Activated CD4-positive, alpha-beta T cell treated with anti-CD3 and anti-CD28 coated beads, Interleukin-2, amount 10 ng/mL, durations not matched to agents 7 days and 5 days (primary cell): ENCODE results near the gene PCTP. TPM values are rescaled to one million over a fixed set of nuclear protein-coding genes. Genes with fewer than 3 reads are reported as not detected.

Experiments used
- CTCF ChIA-PET: fragments of 350-600 bp; sonication (Branson Sonifier 250); formaldehyde crosslinking; loops from one replicate; lab custom pipeline; 2021; ENCODE audit warnings: antibody characterized with exemption; lab: Charles Lee
- POLR2A ChIA-PET: fragments of 350-600 bp; sonication (Branson Sonifier 250); formaldehyde crosslinking; loops from one replicate; lab custom pipeline; 2021; ENCODE audit warnings: antibody characterized with exemption; lab: Charles Lee
- DNase-seq: peaks from one replicate; pipeline ENCODE4 v3.0.0-alpha.2; 2020
- H3K27ac Mint-ChIP-seq: one replicate; pipeline ENCODE4 v1.8.0; 2021; ENCODE audit warnings: mild to moderate bottlenecking, moderate library complexity, mixed read lengths
- H3K27me3 Mint-ChIP-seq: one replicate; pipeline ENCODE4 v1.8.0; 2021; ENCODE audit warnings: mixed read lengths
- H3K36me3 Mint-ChIP-seq: one replicate; pipeline ENCODE4 v1.8.0; 2021; ENCODE audit warnings: low read depth, mixed read lengths
- H3K4me1 Mint-ChIP-seq: one replicate; pipeline ENCODE4 v1.8.0; 2021; ENCODE audit warnings: mixed read lengths
- H3K4me3 Mint-ChIP-seq: one replicate; pipeline ENCODE4 v1.8.0; 2021; ENCODE audit warnings: mild to moderate bottlenecking, moderate library complexity, mixed read lengths
- H3K9me3 Mint-ChIP-seq: one replicate; pipeline ENCODE4 v1.8.0; 2021; ENCODE audit warnings: mixed read lengths
- total RNA-seq, 2 experiments: library from RNA; stranded (reverse); gene quantifications; one replicate each; pipeline ENCODE4 v1.2.3, GENCODE V29; 2021

The PCTP gene
- total RNA-seq, result 1 to 10 TPM; 6.5 TPM

GRCh38 chr17:55750750-55751657 is at the start of gene PCTP:
Gene PCTP, plus strand, starts transcription at chr17:55751051. Its CDS starts 53 bp downstream, at chr17:55751104.
- no peaks in the 10 kb centered on the region for H3K9me3 Mint-ChIP-seq
- no peaks in the 10 kb centered on the region for H3K36me3 Mint-ChIP-seq
- H3K4me1 Mint-ChIP-seq, result peaks cover 14% of the 10 kb centered on the region
- CTCF ChIA-PET, result interaction anchor here (1.0 to 1.6 kb wide), 4 partner anchors 16 to 237 kb away, joined by 3 to 7 read pairs (median 3); no protein-coding TSS in a partner anchor
- POLR2A ChIA-PET, result no interaction called here
- H3K27ac Mint-ChIP-seq, result peak within 1 kb of the TSS; percentile 76
- peak; percentile 88 for DNase-seq
- H3K4me3 Mint-ChIP-seq, result peak within 1 kb of the TSS; percentile 71
- H3K27me3 Mint-ChIP-seq, result peaks cover 27% of the 10 kb centered on the region

DNA sequence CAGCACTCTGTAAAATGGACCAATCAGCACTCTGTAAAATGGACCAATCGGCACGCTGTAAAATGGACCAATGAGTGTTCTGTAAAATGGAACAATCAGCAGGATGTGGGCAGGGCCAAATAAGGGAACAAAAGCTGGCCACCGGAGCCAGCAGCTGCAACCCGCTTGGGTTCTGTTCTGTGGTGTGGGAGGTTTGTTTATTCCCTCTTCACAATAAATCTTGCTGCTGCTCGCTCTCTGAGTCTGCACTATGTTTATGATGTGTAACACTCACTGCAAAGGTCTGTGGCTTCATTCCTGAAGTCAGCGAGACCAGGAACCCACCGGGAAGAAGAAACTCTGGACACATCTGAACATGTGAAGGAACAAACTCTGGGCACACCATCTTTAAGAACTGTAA is 48.7 kb upstream of the PCTP start:
- Mint-ChIP-seq H3K4me3 (no peak overlapping the region), H3K27ac (no peak overlapping the region), H3K9me3 (peaks cover 3% of the 10 kb centered on the region), H3K27me3 (peaks cover 21% of the 10 kb centered on the region), H3K36me3 (no peaks in the 10 kb centered on the region), H3K4me1 (no peaks in the 10 kb centered on the region)
- ChIA-PET POLR2A (no interaction called here), CTCF (no interaction called here)
- DNase-seq, result no peak

DNA sequence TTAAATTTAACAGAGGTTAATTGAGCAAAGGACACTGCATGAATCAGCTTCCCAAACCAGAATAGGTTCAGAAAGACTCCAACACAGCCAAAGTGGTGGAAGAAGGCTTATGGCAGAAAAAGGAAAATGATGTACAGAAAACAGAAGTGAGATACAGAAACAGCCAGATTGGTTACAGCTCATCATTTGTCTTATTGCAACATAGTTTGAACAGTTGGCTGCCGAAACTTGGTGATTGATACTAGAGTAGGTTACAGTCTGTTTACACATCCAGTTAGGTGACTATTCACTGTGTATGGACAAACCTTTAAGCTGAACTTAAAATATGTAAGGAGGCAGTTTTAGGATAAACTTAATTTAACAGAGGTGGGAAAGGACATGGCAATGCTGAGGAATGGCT is 46.5 kb upstream of the PCTP start:
- no peak for DNase-seq
- Mint-ChIP-seq H3K27me3 (peaks cover 30% of the 10 kb centered on the region), H3K4me3 (no peak overlapping the region), H3K27ac (no peak overlapping the region), H3K36me3 (no peaks in the 10 kb centered on the region), H3K9me3 (peaks cover 3% of the 10 kb centered on the region), H3K4me1 (no peaks in the 10 kb centered on the region)
- ChIA-PET POLR2A (no interaction called here), CTCF (interaction anchor here (0.6 kb wide), 1 partner anchor 40 kb away, joined by 7 read pairs; no protein-coding TSS in a partner anchor)

DNA sequence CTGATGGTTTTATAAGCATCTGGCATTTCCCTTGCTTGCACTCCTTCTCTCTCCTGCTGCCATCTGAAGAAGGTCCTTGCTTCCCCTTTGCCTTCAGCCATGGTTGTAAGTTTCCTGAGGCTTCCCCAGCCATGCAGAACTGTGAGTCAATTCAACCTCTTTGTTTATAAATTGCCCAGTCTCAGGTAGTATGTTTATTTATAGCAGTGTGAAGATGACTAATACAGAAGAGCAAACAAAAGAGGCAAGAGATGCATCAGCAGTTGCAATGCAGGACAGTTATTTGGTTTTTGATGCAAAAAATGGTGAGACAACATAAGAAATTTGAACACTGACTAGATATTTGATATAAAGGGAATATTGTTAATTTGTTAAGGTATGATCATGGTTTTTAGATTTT is 45.0 kb upstream of the PCTP start:
- no peaks in the 10 kb centered on the region for H3K36me3 Mint-ChIP-seq
- H3K4me3 Mint-ChIP-seq, result no peak overlapping the region
- no peaks in the 10 kb centered on the region for H3K4me1 Mint-ChIP-seq
- CTCF ChIA-PET, result no interaction called here
- H3K9me3 Mint-ChIP-seq, result peaks cover 3% of the 10 kb centered on the region
- no peak for DNase-seq
- H3K27me3 Mint-ChIP-seq, result peaks cover 34% of the 10 kb centered on the region
- no peak overlapping the region for H3K27ac Mint-ChIP-seq
- POLR2A ChIA-PET, result no interaction called here

DNA sequence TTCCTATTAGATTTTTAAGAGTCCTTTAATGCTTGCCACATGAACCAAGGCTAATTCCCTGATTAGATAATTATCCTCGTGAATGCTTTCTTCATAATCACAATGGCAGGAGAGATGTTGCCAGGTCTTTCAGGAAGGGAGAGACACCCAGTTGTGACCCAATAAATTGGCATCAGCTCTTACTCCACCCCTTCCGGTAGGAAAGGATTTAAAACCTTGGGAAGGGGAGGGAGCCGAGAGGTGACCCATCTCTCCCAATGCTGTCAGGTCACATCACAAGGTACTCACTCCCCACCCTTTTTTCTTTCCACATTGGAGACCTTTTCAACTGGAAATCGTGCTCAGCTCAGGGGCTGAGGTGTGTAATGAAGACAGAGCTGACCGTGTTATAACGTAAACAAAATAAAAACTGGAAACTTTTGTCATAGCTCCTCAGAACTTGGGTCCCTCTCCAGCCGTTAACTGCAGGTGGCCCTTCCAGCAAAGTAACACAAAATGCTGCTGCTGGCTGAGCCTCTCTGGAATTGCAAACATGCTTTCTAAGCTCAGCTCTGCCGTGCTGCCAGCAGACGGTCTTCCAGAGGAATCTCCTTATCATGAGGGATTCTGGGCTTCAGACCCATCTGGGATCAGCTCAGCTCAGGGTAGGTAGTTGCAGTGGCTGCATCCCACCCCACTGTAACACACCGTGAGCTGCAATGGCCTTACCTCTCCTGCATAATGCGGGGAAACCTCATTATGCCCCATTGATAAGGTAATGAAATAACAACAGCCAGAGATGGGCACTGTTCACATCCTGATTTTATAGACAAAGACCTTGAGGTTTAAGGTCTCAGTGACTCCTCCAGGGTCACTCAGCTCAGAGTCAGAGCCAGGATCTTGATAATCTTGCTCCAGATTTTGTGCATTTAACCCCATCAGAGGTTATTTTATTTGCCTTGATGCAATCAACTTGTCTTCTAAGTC is 43.8 kb upstream of the PCTP start:
- no peak overlapping the region for H3K27ac Mint-ChIP-seq
- H3K27me3 Mint-ChIP-seq, result peaks cover 29% of the 10 kb centered on the region
- POLR2A ChIA-PET, result no interaction called here
- no peaks in the 10 kb centered on the region for H3K4me1 Mint-ChIP-seq
- no peak for DNase-seq
- H3K36me3 Mint-ChIP-seq, result no peaks in the 10 kb centered on the region
- H3K4me3 Mint-ChIP-seq, result no peak overlapping the region
- peaks cover 3% of the 10 kb centered on the region for H3K9me3 Mint-ChIP-seq
- CTCF ChIA-PET, result no interaction called here

GRCh38 chr17:55708175-55708974 is 42.5 kb upstream of the PCTP start:
- no peaks in the 10 kb centered on the region for H3K9me3 Mint-ChIP-seq
- peaks cover 26% of the 10 kb centered on the region for H3K27me3 Mint-ChIP-seq
- no peaks in the 10 kb centered on the region for H3K36me3 Mint-ChIP-seq
- no peaks in the 10 kb centered on the region for H3K4me1 Mint-ChIP-seq
- no peak overlapping the region for H3K27ac Mint-ChIP-seq
- CTCF ChIA-PET, result interaction anchor here (1.5 kb wide), 1 partner anchor 9 kb away, joined by 3 read pairs; no protein-coding TSS in a partner anchor
- DNase-seq, result no peak
- POLR2A ChIA-PET, result no interaction called here
- H3K4me3 Mint-ChIP-seq, result no peak overlapping the region

GRCh38 chr17:55709440-55709839 is 41.4 kb upstream of the PCTP start:
- Mint-ChIP-seq H3K4me3 (no peak overlapping the region), H3K27me3 (peaks cover 21% of the 10 kb centered on the region), H3K4me1 (no peaks in the 10 kb centered on the region), H3K9me3 (no peaks in the 10 kb centered on the region), H3K36me3 (no peaks in the 10 kb centered on the region), H3K27ac (no peak overlapping the region)
- ChIA-PET POLR2A (no interaction called here), CTCF (no interaction called here)
- DNase-seq, result no peak

DNA sequence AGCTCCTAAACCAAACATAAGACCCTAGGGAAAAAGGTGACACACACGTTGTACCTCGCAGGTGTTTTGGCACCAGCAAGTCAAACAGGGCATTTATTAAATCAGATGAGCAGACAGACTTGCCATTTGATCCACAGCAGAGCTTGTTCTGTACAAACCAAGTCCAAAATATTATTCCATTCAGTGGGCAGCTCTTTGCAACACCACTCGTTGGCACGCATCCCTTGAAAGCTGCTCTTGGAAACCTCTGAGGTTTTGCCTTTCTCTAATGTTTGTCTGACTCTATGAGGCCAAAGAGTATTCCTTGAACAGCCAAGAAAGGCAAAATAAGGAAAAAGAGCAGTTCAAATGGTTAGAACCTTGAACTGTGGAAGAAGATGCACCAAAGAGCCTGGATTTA is 40.9 kb upstream of the PCTP start:
- POLR2A ChIA-PET, result no interaction called here
- H3K27ac Mint-ChIP-seq, result no peak overlapping the region
- H3K27me3 Mint-ChIP-seq, result peaks cover 19% of the 10 kb centered on the region

DNA sequence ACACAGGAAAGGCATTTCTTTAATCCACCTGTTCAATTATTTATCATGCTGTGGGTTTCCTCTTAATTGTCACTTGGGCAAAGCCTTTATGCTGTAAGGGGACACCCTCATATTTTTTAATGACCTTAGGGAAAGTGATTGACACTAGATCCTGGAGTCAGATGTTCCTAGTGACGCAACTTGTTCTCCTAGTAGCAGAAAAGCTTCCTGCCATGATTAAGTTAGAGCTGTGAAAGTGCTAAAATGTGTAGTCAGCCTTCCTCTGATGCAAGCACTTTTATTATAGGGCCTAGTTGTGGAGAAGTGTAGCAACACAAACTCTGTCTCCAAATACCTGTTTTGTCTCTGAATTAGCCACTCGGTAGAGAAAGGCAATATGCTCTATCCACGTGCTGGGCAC is 40.4 kb upstream of the PCTP start:
- Mint-ChIP-seq H3K4me3 (no peak overlapping the region), H3K27me3 (peaks cover 19% of the 10 kb centered on the region), H3K9me3 (no peaks in the 10 kb centered on the region), H3K4me1 (no peaks in the 10 kb centered on the region), H3K36me3 (no peaks in the 10 kb centered on the region), H3K27ac (no peak overlapping the region)
- ChIA-PET POLR2A (no interaction called here), CTCF (no interaction called here)
- DNase-seq, result no peak

More for the DNA sequence above, 40.9 kb upstream of the PCTP start:
- CTCF ChIA-PET, result no interaction called here
- no peaks in the 10 kb centered on the region for H3K4me1 Mint-ChIP-seq
- no peak overlapping the region for H3K4me3 Mint-ChIP-seq
- H3K9me3 Mint-ChIP-seq, result no peaks in the 10 kb centered on the region
- no peak for DNase-seq
- H3K36me3 Mint-ChIP-seq, result no peaks in the 10 kb centered on the region

DNA sequence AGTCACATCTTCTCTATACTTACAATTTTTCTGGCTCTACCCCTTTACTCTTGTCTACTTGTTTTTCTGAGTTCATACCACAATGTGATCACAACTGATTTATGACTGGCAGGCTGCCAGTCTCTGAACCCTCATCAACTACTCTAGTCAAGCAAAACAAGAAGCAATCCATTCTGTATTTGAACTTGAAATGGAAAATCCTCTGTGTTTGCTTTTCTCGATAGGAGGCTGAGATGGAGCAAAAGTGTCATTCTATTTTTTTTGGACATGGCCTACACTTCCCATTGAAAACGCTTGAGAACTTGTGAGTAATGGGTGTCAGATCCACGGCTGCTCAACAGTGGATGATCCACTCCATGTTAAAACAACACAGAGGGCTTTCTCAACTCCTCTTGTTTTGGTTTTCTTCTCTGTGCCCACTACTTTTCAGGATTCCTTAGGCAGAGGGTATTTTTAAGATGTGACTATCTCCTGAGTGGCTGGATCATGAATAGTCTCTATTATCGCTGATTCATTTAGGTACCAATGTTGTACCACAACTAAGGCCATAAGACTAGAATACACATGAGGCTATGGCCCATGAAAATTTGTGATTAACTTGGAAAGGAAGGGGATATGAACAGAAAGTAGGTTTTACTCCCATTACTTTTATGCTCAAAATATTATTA is 39.9 kb upstream of the PCTP start:
- Mint-ChIP-seq H3K27me3 (peaks cover 16% of the 10 kb centered on the region), H3K4me1 (no peaks in the 10 kb centered on the region), H3K36me3 (no peaks in the 10 kb centered on the region), H3K4me3 (no peak overlapping the region), H3K27ac (no peak overlapping the region), H3K9me3 (no peaks in the 10 kb centered on the region)
- DNase-seq, result no peak
- ChIA-PET CTCF (no interaction called here), POLR2A (no interaction called here)

DNA sequence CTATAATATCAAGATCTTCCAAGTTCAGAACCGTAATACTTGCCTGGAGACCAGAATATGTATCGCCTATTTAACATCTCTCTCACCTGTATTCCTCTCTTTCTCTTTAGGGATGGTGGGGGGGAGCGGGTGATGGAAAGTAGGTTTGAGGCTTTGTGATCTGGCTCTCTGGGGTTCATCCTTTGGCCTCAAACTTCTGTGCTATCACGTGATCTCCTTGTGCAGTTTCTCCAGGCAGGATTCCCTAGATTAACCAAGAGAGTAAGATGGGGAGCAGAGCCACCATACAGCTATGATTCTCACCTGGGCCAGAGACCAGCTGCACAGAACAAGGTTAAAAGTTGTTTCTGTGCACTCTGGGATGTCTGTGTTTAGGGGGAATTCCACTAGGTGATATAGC is 33.4 kb upstream of the PCTP start:
- H3K9me3 Mint-ChIP-seq, result no peaks in the 10 kb centered on the region
- H3K4me1 Mint-ChIP-seq, result no peaks in the 10 kb centered on the region
- H3K27me3 Mint-ChIP-seq, result peaks cover 11% of the 10 kb centered on the region
- ChIA-PET POLR2A (no interaction called here), CTCF (interaction anchor here (0.8 to 1.3 kb wide), 2 partner anchors 9 to 16 kb away, joined by 3 to 5 read pairs; no protein-coding TSS in a partner anchor)
- no peak overlapping the region for H3K4me3 Mint-ChIP-seq
- DNase-seq, result no peak
- no peak overlapping the region for H3K27ac Mint-ChIP-seq
- no peaks in the 10 kb centered on the region for H3K36me3 Mint-ChIP-seq
